Measurements from ENCODE around the gene SERTAD2. TPM values are rescaled to one million over a fixed set of nuclear protein-coding genes. Genes with fewer than 3 reads are reported as not detected.

The SERTAD2 gene
- total RNA-seq, 1 donor = 7.8 TPM

- H3K4me3 ChIP-seq (ENCODE audit: low read depth, low read length) = no peak overlapping the region
- peak; percentile 19 for DNase-seq (ENCODE audit: low read depth)
- no peak for TF ChIP-seq CTCF (IDR thresholded peaks at IDR 0.05; ENCODE audit: insufficient read depth, low read depth, low read length)
Observed at GRCh38 chr2:64685430-64685829, 31.7 kb upstream of the SERTAD2 start.

- TF ChIP-seq CTCF (IDR thresholded peaks at IDR 0.05; ENCODE audit: insufficient read depth, low read depth, low read length) = no peak
- H3K4me3 ChIP-seq (ENCODE audit: low read depth, low read length) = no peak overlapping the region
- DNase-seq (ENCODE audit: low read depth) = no peak
Observed at GRCh38 chr2:64683771-64684510, 30.2 kb upstream of the SERTAD2 start.

GRCh38 chr2:64681479-64681967 lies 27.8 kb upstream of the SERTAD2 start:
- TF ChIP-seq CTCF (IDR thresholded peaks at IDR 0.05; ENCODE audit: insufficient read depth, low read depth, low read length) = no peak
- DNase-seq (ENCODE audit: low read depth) = no peak
- H3K4me3 ChIP-seq (ENCODE audit: low read depth, low read length) = no peak overlapping the region

GRCh38 chr2:64679673-64680425 lies 26.1 kb upstream of the SERTAD2 start:
- no peak for TF ChIP-seq CTCF (IDR thresholded peaks at IDR 0.05; ENCODE audit: insufficient read depth, low read depth, low read length)
- no peak for DNase-seq (ENCODE audit: low read depth)
- no peak overlapping the region for H3K4me3 ChIP-seq (ENCODE audit: low read depth, low read length)

GRCh38 chr2:64678771-64679590 lies 25.3 kb upstream of the SERTAD2 start:
- H3K4me3 ChIP-seq (ENCODE audit: low read depth, low read length) = no peak overlapping the region
- no peak for TF ChIP-seq CTCF (IDR thresholded peaks at IDR 0.05; ENCODE audit: insufficient read depth, low read depth, low read length)
- no peak for DNase-seq (ENCODE audit: low read depth)

- H3K4me3 ChIP-seq (ENCODE audit: low read depth, low read length) = no peak overlapping the region
- no peak for DNase-seq (ENCODE audit: low read depth)
- TF ChIP-seq CTCF (IDR thresholded peaks at IDR 0.05; ENCODE audit: insufficient read depth, low read depth, low read length) = no peak
Observed at GRCh38 chr2:64677530-64677929, 23.8 kb upstream of the SERTAD2 start.
